ENCODE results near the gene ANKS1B.

Gene ANKS1B

DNA sequence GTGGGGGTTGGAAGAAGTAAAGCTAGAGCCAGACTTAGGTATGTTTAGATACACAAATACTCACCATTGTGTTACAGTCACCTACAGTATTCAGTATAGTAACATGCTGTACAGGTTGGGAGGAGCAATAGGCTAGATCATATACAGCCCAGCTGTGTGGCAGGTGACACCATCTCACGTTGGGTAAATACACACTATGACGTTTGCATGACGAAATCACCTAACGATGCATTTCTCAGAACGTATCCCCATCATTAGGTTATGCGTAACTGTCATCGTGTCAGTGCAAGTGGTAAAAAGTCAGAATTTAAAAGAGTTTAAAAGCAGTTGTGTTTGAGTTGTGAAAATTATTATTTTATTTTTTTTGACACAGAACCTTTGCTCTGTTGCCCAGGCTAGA is 1172.5 kb downstream of the ANKS1B start:
- DNase-seq (ENCODE audit: low spot score), result no peak

DNA sequence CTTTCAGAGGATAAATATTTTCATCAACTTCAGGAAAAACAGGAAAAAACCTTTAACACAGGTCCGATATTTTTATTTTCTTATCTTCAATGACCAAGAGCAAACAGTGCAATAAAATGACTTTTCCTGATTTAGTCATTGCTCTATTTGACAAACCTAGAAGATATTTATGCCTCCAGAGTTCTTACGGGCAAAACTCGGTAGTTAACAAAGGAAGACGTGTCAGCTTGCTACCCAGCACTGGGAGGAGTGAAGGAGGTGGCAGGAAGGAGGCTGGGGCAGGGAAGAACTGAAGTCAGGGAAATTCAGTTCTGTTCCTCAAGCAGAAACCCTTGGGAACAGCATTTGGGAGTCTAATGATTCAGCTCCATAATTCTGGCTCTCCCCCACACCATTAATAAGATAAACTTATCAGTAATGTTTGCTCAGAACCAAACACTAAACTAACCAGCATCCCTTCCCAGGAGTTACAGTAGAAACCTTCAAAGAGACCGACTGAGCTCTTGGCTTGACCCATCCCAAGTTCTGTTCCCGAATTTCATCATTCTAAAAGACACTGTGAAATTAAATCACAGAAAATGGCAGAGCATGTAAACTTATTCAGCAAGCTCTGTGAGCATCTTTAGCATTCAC is 1176.4 kb downstream of the ANKS1B start:
- DNase-seq (ENCODE audit: low spot score), result no peak

DNA sequence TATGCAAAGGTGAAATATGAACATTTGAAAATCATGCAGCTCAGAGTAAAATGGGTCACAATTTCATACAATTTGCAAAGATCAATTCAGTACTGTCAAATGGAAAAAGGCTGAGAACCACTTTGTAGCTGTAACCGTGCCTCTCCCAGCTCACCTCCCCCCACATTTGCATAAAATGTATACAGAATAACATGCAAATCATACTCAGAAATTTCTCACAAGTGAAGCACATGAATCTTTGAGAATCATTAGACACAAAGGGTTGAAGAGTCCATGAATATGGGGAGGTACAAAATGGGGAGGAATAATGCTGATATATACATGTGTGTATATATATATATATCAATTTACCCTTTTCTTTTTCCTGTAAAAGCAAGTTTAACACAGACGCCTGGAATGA is 1177.5 kb downstream of the ANKS1B start:
- DNase-seq (ENCODE audit: low spot score), result no peak

DNA sequence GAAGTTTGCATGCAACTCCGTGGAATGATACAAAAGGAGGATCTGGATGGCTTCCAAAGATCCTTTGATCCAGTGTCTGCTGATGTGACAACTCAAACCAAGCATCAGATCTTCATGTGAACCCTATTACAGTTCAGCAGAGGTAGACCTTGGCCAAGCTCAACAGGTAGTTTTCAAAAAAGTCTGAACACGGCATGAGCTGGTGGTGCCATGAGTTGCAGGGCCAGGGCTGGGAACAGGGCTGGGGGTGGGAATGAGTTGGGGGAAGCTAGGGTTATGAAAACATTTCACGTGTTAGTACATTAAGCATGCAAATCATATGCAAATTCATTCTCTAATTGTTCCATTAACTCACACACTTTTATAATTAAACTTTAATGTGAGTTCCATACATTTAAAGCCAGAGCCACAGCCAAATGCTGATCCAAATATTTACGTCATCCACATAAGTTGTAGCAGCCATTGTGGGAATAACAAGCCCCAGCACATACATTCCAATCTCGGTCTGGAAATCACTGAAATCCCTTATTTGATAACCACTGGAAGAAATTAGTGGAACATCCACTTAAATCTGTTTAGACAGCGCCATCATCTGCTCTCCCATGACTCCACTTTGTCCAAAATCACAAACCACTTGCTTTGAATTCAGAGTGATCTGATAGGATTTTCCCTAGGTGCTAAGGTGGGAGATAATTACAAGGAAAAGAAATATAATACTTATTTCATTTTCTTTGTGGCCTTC is 1181.1 kb downstream of the ANKS1B start:
- peak; percentile 24 for DNase-seq (ENCODE audit: low spot score)

DNA sequence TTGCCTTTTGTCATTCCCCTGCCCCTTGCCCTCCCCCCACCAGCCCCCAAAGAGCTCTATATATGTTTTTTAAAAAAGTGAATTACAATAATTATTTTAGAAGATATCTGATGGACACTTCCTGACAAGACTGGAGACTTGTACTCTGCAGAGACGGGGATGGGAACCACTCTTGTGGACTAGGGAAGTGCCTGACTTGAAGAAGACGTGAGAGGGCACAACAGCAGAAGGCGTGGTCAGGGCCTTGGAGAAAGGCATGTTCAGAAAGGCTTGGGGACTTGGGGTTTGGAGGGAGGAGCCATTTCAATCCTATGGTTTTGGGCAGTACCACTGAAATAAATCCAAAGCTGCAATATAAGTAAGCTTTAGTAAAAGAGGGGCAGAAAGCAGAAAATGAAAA is 1184.9 kb downstream of the ANKS1B start:
- DNase-seq (ENCODE audit: low spot score), result no peak

DNA sequence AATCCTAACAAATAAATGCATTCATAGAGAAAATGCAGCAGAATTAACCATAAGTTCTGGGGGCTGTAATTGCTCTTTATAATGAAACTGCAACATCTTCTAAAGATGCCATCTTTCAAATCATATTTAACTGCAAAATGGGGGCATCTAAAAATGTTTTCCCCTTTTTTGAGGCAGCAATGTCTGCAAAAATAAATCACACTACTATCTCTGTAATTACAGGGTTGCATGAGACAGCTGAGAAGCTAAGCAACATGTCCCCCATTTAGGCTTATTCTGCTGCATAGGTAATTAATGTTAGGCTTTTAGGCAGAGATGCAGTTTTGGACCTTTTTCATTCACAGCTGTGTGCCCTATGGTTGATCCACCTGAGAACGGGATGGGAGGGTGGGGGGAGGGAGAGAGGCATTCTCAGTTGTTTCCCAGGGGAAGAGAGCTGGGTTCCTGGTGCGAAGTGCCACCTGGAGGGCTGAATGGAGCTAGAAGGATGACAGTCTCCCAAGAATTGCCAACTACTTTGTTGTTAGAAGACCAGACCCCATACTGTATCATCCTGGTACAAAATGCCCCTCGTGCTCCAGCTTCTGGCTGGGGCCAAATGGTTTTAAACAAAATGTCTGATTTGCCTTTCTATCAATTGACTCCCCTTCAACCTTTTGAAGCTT is 1185.5 kb downstream of the ANKS1B start:
- DNase-seq (ENCODE audit: low spot score), result no peak

DNA sequence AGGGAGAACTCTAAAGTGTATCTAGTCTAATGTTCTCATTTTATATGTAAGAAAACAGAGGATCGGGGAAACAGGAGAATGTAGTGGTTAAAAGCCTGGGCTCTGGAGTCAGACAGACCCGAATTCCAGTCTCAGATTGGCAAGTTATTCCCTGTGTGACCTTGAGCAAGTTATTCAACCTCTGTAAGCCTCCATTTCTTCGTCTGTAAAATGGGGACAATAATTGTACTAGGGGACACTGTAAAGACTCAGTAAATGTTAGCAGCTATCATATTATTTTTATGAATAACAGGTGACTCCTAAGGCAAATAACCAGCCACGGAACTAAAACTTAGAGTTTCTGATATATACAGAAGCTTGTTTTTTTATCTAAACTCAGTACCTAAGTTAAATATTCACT is 1187.5 kb downstream of the ANKS1B start:
- DNase-seq (ENCODE audit: low spot score), result no peak

DNA sequence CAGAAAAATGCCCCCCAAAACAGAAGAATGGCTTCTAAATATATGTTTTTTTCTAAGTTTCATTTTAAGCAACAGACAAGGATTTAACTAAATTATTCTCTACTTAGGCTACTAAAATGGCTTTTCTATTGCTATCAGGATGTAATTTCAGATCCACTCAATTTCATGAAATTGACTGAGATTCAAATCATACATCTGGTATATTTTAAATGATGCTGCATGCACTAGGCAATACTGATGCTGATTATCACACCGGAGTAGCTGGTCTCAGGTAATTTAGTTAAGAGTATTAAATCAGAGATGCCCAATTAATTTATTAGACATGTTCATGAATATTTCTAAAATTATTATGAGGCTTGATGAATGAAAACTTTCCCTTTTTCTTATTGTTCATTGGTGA is 1188.0 kb downstream of the ANKS1B start:
- no peak for DNase-seq (ENCODE audit: low spot score)

DNA sequence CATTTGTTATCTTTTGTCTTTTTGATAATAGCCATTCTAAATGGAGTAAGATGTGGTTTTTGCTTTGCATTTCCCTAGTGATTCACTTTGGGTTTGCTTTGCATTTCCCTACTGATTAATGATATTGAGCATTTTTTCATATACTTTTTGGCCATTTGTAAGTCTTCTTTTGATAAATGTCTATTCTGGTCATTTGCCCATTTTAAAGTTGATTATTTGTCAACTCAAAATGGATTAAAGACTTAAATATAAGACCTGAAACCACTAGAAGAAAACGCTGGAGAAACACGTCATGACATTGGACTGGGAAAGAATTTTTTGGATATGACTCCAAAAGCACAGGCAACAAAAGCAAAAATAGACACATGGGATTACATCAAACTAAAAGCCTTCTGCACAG is 1191.6 kb downstream of the ANKS1B start:
- DNase-seq (ENCODE audit: low spot score), result no peak

DNA sequence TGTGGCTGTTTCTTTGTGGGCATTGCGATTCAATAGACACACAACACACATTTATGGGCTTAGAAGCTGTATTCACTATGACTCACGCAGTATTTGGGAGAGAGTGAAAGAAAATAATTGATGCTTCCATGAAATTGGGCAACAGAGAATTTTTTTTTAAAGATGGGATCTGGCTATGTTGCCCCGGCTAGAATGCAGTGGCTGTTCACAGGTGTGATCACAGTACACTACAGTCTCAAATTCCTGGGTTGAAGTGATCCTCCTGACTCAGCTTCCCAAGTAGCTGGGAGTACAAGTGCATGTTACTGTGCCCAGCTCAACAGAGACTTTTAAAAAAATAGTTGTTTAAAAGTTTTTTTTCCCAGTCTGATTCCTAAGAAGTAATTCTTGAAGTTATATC is 1193.3 kb downstream of the ANKS1B start:
- no peak for DNase-seq (ENCODE audit: low spot score)

DNA sequence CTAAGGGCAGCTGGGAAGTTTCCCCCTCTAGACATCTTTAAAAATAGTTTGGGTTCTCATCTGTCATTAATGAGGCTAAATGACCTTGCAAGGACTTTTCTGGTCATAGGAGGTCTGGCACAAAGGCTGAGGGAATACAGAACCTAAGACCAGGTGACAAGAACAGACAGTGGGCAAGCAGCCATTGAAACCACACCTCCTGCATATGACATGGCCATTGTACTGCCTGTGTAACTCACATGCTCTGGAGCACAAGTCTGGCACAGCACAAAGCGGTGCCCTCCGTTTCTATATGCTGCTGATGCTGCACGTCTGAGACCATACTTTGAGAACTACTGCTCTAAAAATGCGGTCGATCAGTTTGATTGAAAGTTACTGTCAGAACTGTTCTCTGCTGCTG is 1196.3 kb downstream of the ANKS1B start:
- DNase-seq (ENCODE audit: low spot score), result no peak

DNA sequence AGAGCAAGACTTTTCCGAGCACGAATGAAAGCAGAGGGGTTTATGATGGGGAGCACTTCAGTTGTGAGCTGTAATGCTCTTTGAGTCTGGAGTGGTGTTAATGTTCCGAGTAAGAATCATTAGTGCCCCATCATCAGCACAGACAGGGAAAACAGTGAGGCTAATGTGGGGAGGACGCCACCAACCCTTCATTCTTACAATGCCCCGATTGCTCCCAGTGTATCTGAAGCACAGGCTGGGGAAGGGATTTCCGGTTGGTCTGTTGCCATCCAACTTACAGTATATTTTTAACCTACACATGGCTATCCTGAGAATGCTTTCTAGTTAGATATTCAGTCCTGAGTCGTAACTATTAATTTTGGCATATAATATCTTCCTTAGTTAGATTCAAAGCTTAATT is 1198.1 kb downstream of the ANKS1B start:
- no peak for DNase-seq (ENCODE audit: low spot score)

DNA sequence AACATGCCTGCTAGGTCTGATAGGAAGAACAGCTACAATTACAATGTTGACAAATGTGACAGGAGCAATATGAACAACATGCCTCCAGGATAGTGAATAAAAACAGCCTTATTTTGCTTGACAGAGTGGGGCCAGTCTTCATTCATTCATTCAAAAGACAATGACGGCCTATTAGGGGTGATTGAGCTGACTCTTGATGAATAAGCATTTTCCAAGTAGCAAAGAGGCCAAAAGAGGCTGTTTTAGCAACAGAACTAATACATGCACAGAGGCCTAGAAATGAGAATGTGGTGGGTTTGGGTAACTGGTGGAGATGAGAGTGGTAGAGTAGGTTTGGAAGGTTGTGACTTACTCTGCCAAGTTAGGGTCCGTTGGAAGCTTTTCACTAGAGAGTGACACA is 1201.3 kb downstream of the ANKS1B start:
- DNase-seq (ENCODE audit: low spot score), result no peak

DNA sequence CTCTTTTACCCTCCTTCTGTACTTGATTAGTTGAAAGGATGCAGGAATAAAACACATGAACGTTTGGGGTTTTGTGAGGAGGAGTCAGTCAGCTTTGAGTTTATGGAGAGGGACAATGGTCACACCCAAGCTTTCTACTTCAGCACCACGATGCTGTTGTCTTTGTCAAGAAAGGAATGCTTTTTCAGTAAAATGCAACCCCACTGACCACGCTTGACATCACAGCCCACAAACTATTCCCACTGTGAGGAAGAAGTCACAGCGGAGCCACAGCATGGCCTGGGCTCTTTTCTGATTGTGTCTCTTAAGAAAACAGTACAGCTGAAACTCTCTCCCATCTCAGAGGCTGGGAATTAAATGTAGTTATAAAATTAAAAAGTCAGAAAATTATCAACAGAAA is 1204.5 kb downstream of the ANKS1B start:
- DNase-seq (ENCODE audit: low spot score), result peak; percentile 24

DNA sequence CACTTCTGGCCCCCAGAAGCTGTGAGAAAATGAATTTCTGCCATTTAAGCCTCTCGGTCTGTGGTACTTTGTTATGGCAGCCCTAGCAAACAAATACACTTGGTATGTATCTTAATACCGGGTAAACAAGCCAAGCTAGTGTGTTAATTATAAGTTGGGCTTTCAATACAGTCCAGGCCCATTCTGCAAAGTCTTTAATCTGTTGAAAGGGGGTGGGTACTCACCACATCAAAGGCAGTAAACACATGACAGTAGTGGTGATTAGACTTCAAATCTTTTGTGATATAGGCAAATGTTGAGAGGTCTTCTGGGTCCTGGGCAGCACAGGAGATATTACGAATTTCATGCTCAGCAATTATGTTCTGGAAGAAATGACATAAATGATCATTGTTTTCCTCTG is 1211.9 kb downstream of the ANKS1B start:
- DNase-seq (ENCODE audit: low spot score), result no peak

DNA sequence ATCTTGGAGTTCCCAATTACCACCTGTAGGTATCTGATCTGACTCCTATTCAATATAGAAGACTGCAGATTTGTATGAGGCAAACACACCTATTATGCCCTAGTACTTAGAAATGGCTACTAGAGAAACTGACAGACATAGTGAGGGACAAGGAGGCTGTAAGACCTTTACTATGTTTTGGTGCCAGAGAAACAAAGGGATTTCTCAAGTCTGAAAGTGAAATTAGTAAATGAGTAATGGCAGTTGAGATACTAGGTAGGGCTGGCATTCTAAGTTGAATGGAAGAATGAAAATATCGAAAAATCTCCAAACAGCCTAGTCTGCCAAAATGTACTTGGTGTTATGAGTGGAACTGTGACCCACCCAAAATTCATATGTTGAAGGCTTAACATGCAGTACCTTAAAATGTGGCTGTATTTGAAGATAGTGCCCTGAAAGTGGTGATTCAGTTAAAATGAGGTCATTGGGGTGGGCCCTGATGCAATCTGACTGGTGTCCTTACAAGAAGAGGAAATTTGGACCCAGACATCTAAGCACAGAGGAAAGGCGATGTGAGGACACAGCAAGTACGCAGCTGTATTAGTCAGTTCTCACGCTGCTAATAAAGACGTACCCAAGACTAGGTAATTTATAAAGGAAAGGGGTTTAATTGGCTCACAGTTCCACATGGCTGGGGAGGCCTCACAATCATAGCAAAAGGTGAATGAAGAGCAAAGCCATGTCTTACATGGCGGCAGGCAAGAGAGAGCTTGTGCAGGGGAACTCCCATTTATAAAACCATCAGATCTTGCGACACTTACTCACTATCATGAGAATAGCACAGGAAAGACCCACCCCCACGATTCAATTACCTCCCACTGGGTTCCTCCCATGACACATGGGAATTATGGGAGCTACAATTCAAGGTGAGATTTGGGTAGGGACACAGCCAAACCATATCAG is 1212.7 kb downstream of the ANKS1B start:
- no peak for DNase-seq (ENCODE audit: low spot score)

DNA sequence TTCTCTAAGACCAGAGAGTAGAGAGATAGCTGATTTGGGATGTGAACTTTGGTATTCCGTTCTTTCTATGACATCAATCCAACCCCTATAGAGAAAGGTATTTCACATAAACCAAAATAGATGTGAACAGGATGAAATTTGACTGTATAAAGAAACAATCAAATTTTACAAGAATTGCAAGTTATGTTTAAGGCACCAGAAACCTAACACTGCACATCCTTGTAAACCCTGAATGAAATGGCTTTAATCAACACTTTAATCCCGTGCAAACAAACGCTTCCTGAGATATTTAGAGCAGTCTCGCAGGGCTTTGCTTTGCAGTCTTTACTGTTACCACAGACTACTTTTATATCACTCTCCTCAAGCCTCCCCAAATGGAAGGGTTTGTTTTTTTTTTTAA is 1214.5 kb downstream of the ANKS1B start:
- no peak for DNase-seq (ENCODE audit: low spot score)

DNA sequence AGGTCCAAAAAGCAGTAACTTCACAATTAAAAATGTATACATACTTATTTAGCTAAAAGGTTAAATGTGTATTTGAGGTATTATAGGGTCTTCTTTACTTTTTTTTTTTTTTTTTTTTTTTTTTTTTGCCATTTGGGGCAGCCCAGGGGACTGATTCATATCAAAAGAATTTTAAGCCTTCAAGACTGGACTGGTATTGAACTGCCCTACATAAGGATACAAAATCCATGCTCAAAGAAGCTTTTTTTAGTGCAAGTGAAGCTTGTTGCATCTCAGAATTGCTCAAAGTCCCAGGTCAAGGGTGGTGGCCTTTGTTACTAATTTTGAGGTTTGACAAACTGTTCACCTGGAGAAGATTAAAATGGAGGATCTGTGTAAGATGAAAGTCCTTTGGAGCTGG is 1215.7 kb downstream of the ANKS1B start:
- no peak for DNase-seq (ENCODE audit: low spot score)

DNA sequence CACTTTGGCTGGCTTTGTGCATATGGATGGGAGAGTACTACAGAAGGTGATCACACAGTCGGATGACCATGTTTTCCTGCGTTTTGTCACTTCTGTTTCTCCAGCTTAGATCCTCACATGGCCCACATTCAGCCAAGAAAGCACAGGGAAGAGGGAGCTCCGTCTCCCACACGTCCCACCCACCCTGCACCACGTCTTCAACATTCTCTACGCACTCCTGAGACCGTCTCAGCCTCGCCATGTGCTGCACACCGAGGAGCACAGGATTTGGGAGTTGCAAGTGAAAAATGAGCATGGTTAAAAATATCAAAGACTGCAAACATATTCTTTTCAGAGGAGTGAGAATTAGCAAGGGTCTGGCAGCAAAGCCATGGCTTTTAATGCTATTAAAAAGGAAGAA is 1217.5 kb downstream of the ANKS1B start:
- no peak for DNase-seq (ENCODE audit: low spot score)

DNA sequence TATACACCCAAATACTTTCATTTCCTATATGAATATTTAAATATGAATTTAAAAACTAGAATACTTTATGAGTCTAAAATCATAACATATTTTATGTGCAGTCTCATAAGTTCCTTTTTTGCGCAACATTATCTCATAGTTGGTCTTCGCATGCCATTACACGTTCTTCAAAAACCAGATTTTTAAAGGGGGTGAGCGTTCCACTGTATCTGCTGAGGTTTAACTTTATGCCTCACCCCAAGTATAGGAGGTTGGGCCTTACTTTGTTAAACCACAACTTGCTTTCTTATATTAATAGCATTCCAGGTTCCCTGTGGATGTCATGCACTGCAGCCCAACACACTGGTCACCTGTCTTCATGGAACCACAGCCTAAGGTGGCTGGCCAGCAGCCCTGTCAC is 1221.1 kb downstream of the ANKS1B start:
- DNase-seq (ENCODE audit: low spot score), result no peak

DNA sequence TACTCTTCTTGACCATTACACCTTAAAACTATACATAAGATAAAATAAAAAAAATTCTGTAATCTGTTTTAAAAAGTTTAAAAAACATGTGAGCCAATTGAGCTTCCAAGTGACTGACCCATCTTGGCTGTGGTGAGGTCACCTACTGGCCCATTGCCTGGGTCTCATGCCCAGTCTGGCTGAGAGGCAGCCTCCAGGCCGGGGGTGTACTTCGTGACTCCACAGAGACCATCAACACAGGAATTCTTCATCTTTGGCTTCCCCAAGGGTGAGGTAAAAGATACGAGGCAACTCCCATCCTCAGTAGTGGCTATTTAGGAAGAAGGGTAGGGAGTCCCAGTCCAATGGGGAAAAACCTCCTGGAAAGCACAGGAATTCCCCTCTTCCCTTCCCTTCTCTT is 1226.4 kb downstream of the ANKS1B start:
- DNase-seq (ENCODE audit: low spot score), result peak; percentile 78

DNA sequence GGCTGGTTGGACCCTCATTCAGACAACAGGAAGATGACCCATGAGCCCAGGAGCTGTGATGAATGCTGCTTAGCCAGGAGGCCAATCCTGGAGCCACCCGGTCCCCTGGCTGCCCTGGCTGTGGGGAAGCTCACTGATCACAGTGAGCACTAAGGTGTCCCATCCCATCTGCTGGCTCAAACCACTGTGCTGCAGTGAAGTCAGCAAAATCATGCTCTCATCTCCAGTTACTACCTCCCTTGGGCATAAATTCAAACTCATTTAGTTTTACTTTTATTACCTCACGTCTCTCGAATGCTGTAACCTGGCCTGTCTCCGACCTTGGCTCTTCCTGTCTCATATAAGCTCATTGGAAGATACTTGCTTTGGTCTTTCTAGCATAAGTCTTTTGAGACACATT is 1227.3 kb downstream of the ANKS1B start:
- no peak for DNase-seq (ENCODE audit: low spot score)
